Measurements from ENCODE around the gene MAST1. TPM values are rescaled to one million over a fixed set of nuclear protein-coding genes. Genes with fewer than 3 reads are reported as not detected.

Gene MAST1
- total RNA-seq = 0.74 TPM
- 1.1 TPM for polyA plus RNA-seq

GRCh38 chr19:12838182-12838885 lies at the start of gene MAST1:
MAST1 (plus strand) TSS chr19:12838515; CDS start chr19:12838573, 58 bp downstream.
- WGBS = under 1% methylated on average over 69 of the region's 69 CpGs
- DNase-seq (ENCODE audit: extremely low spot score) = no peak
- Histone ChIP-seq H3K27ac (ENCODE audit: low read depth) (no peak within 1 kb of the TSS), H3K36me3 (ENCODE audit: insufficient read depth) (no peaks in the 10 kb centered on the region), H3K4me3 (ENCODE audit: low read depth, low read length) (peak within 1 kb of the TSS; percentile 22), H3K4me1 (ENCODE audit: insufficient read depth) (no peaks in the 10 kb centered on the region)

- H3K4me3 ChIP-seq (ENCODE audit: low read depth, low read length) = peak overlapping the region; percentile 41
- H3K4me1 ChIP-seq (ENCODE audit: insufficient read depth) = no peaks in the 10 kb centered on the region
- 2% methylated on average over 12 of the region's 12 CpGs for WGBS
- H3K36me3 ChIP-seq (ENCODE audit: insufficient read depth) = no peaks in the 10 kb centered on the region
- H3K27ac ChIP-seq (ENCODE audit: low read depth) = peak overlapping the region; percentile 90
- no peak for DNase-seq (ENCODE audit: extremely low spot score)
Observed at GRCh38 chr19:12788682-12789097, 49.6 kb upstream of the MAST1 start.

GRCh38 chr19:12789098-12789903 lies 49.0 kb upstream of the MAST1 start:
- H3K4me1 ChIP-seq (ENCODE audit: insufficient read depth) = no peaks in the 10 kb centered on the region
- H3K36me3 ChIP-seq (ENCODE audit: insufficient read depth) = no peaks in the 10 kb centered on the region
- peak overlapping the region; percentile 41 for H3K4me3 ChIP-seq (ENCODE audit: low read depth, low read length)
- peak overlapping the region; percentile 90 for H3K27ac ChIP-seq (ENCODE audit: low read depth)
- under 1% methylated on average over 46 of the region's 46 CpGs for WGBS
- DNase-seq (ENCODE audit: extremely low spot score) = no peak

- no peak for DNase-seq (ENCODE audit: extremely low spot score)
- under 1% methylated on average over 56 of the region's 56 CpGs for WGBS
- no peaks in the 10 kb centered on the region for H3K4me1 ChIP-seq (ENCODE audit: insufficient read depth)
Observed at GRCh38 chr19:12789904-12790619, 48.3 kb upstream of the MAST1 start.

GRCh38 chr19:12790628-12791344 lies 47.5 kb upstream of the MAST1 start:
- DNase-seq (ENCODE audit: extremely low spot score) = no peak
- WGBS = 2% methylated on average over 22 of the region's 22 CpGs
- no peaks in the 10 kb centered on the region for H3K36me3 ChIP-seq (ENCODE audit: insufficient read depth)
- peak overlapping the region; percentile 34 for H3K4me3 ChIP-seq (ENCODE audit: low read depth, low read length)
- no peaks in the 10 kb centered on the region for H3K4me1 ChIP-seq (ENCODE audit: insufficient read depth)
- peak overlapping the region; percentile 90 for H3K27ac ChIP-seq (ENCODE audit: low read depth)

More at GRCh38 chr19:12789904-12790619, 48.3 kb upstream of the MAST1 start:
- Histone ChIP-seq H3K4me3 (ENCODE audit: low read depth, low read length) (peak overlapping the region; percentile 41), H3K36me3 (ENCODE audit: insufficient read depth) (no peaks in the 10 kb centered on the region), H3K27ac (ENCODE audit: low read depth) (peak overlapping the region; percentile 90)

GRCh38 chr19:12791345-12792050 lies 46.8 kb upstream of the MAST1 start, which contains the start of gene JUNB:
JUNB (plus strand) TSS chr19:12791486; CDS start chr19:12791772, 286 bp downstream.
- no peaks in the 10 kb centered on the region for H3K36me3 ChIP-seq (ENCODE audit: insufficient read depth)
- peak within 1 kb of the TSS; percentile 98 for H3K27ac ChIP-seq (ENCODE audit: low read depth)
- under 1% methylated on average over 73 of the region's 73 CpGs for WGBS
- H3K4me3 ChIP-seq (ENCODE audit: low read depth, low read length) = peak within 1 kb of the TSS; percentile 94
- no peak for DNase-seq (ENCODE audit: extremely low spot score)
- no peaks in the 10 kb centered on the region for H3K4me1 ChIP-seq (ENCODE audit: insufficient read depth)

GRCh38 chr19:12792051-12792852 lies 46.1 kb upstream of the MAST1 start:
- Histone ChIP-seq H3K36me3 (ENCODE audit: insufficient read depth) (no peaks in the 10 kb centered on the region), H3K27ac (ENCODE audit: low read depth) (peak overlapping the region; percentile 98), H3K4me1 (ENCODE audit: insufficient read depth) (no peaks in the 10 kb centered on the region), H3K4me3 (ENCODE audit: low read depth, low read length) (peak overlapping the region; percentile 94)
- DNase-seq (ENCODE audit: extremely low spot score) = no peak
- under 1% methylated on average over 84 of the region's 84 CpGs for WGBS

GRCh38 chr19:12792853-12793289 lies 45.4 kb upstream of the MAST1 start:
- no peaks in the 10 kb centered on the region for H3K4me1 ChIP-seq (ENCODE audit: insufficient read depth)
- no peak for DNase-seq (ENCODE audit: extremely low spot score)
- under 1% methylated on average over 22 of the region's 22 CpGs for WGBS
- peak overlapping the region; percentile 98 for H3K27ac ChIP-seq (ENCODE audit: low read depth)
- no peaks in the 10 kb centered on the region for H3K36me3 ChIP-seq (ENCODE audit: insufficient read depth)
- peak overlapping the region; percentile 94 for H3K4me3 ChIP-seq (ENCODE audit: low read depth, low read length)

GRCh38 chr19:12793290-12794195 lies 44.8 kb upstream of the MAST1 start:
- DNase-seq (ENCODE audit: extremely low spot score) = no peak
- H3K36me3 ChIP-seq (ENCODE audit: insufficient read depth) = no peaks in the 10 kb centered on the region
- peak overlapping the region; percentile 94 for H3K4me3 ChIP-seq (ENCODE audit: low read depth, low read length)
- H3K4me1 ChIP-seq (ENCODE audit: insufficient read depth) = no peaks in the 10 kb centered on the region
- H3K27ac ChIP-seq (ENCODE audit: low read depth) = peak overlapping the region; percentile 91
- WGBS = 0% methylated on average over 81 of the region's 81 CpGs

- WGBS = 67% methylated on average over 7 of the region's 7 CpGs
- peak overlapping the region; percentile 91 for H3K27ac ChIP-seq (ENCODE audit: low read depth)
- DNase-seq (ENCODE audit: extremely low spot score) = no peak
Observed at GRCh38 chr19:12794196-12794941, 43.9 kb upstream of the MAST1 start.

More at GRCh38 chr19:12794196-12794941, 43.9 kb upstream of the MAST1 start:
- no peaks in the 10 kb centered on the region for H3K4me1 ChIP-seq (ENCODE audit: insufficient read depth)
- peak overlapping the region; percentile 94 for H3K4me3 ChIP-seq (ENCODE audit: low read depth, low read length)
- H3K36me3 ChIP-seq (ENCODE audit: insufficient read depth) = no peaks in the 10 kb centered on the region
